ENCODE results near the gene ACO2. TPM values are rescaled to one million over a fixed set of nuclear protein-coding genes. Genes with fewer than 3 reads are reported as not detected.

ACO2 gene
- total and polyA plus RNA-seq, 2 of the 13 experiments (the other 11 are each of a cell fraction or from before 2014, with no cell fraction given), result 19.2 to 45.6 TPM

DNA sequence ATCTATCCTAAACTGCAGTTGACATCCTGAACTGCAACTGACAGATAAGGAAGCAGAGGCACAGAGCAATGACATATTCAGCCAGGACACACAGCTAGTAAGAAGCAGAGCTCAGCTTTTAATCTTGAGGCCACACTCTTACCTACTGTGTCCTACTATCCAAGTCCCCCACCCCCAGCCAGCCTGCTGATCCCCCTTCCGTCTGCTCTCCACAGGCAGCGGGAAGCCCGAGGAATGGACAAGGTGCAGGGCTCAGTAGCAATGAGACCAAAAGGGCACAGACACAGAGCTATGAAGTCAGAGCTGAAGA is 71.0 kb downstream of the ACO2 start:
- H3K79me2 ChIP-seq (ENCODE audit: insufficient read depth, low read length), result peaks cover 42% of the 10 kb centered on the region
- ATAC-seq, result no peak
- H3K27me3 ChIP-seq (ENCODE audit: control insufficient read depth in 1 of 2, insufficient read depth in 2 of 2, low read length in 2 of 2), result no peaks in the 10 kb centered on the region
- POLR2A ChIA-PET, result interaction anchor here (0.8 to 1.1 kb wide), 3 partner anchors 10 to 50 kb away, joined by 3 read pairs; partner anchors contain the start of gene PMM1
- H3K4me3 ChIP-seq (replicated peaks in 1 of 3; ENCODE audit: insufficient read depth in 1 of 3, low read depth in 2 of 3, low read length in 3 of 3), result no peak overlapping the region
- no peak for DNase-seq (ENCODE audit: low spot score)
- H3K9ac ChIP-seq (ENCODE audit: insufficient read depth, low read depth, low read length), result no peak overlapping the region
- peak overlapping the region; percentile 16; the same call in 1 of the 2 replicates for H3K4me2 ChIP-seq (ENCODE audit: low read depth, low read length)
- intact Hi-C loops (cut with micrococcal nuclease; ENCODE audit: unreplicated experiment), result no loop called here
- H3K4me1 ChIP-seq (ENCODE audit: insufficient read depth, low read length), result peaks cover 49% of the 10 kb centered on the region
- H4K20me1 ChIP-seq (ENCODE audit: insufficient read depth, low read length), result no peaks in the 10 kb centered on the region; the same call in 1 of the 2 replicates
- no TSS peak for BruUV-seq (replicated peaks)
- in situ Hi-C loops (cut with HindIII; ENCODE audit: extremely low pct_ligation_motif_present, low pct_unique_long_range_greater_than_20kb), result no loop called here
- H3K36me3 ChIP-seq (replicated peaks in 1 of 2; ENCODE audit: control insufficient read depth in 1 of 2, insufficient read depth in 2 of 2, low read length in 2 of 2), result peaks cover 5 to 25% of the 10 kb centered on the region in 2 experiments; a peak in 2 of 5 replicates
- H3K9me3 ChIP-seq (ENCODE audit: low read length), result no peaks in the 10 kb centered on the region
- no peak for TF ChIP-seq MIXL1 (CRISPR knock-in tag; IDR thresholded peaks at IDR 0.05)
- TF ChIP-seq POLR2A (IDR thresholded peaks at IDR 0.05; ENCODE audit: insufficient read depth in 1 of 2, low read depth in 2 of 2, low read length in 2 of 2), result no peak
- TF ChIP-seq SIX1 (CRISPR knock-in tag; IDR thresholded peaks at IDR 0.05; ENCODE audit: borderline replicate concordance), result no peak
- no peak for TF ChIP-seq KDM4B (CRISPR knock-in tag; IDR thresholded peaks at IDR 0.05)
- H2AFZ ChIP-seq (ENCODE audit: low read length), result no peak overlapping the region
- CTCF ChIA-PET (ENCODE audit: low intra/inter-chr PET ratio, low total read pairs), result no interaction called here
- no peak for FAIRE-seq
- WGBS (ENCODE audit: low lambda C conversion rate), result 75% methylated on average over 3 of the region's 3 CpGs
- H3K27ac ChIP-seq (ENCODE audit: extremely low read length, insufficient read depth, low read length), result peak overlapping the region; percentile 34

DNA sequence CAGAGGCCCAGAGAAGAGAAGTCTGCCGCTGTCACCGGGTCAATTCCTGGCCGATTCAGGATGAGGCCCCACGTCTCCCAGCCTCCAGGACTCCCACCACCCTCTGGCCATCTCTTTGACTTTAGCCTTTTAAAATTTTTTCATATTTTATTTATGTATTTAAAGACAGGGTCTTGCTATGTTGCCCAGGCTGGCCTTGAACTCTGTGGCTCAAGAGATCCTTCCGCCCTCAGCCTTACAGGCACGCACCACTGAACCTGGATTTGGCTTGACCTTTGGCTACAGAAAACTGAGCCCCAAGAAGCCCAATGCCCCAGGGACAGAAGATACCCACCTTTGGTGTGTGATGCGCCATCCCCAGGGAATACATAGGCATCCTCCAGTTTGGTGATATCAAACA is 71.4 kb downstream of the ACO2 start:
- ChIA-PET POLR2A (interaction anchor here (0.8 to 1.1 kb wide), 2 partner anchors 17 to 49 kb away, joined by 3 read pairs; partner anchors contain the start of gene PMM1), CTCF (ENCODE audit: low intra/inter-chr PET ratio, low total read pairs) (no interaction called here)
- FAIRE-seq (no peak), DNase-seq (ENCODE audit: low spot score) (no peak), ATAC-seq (no peak)
- no peaks in the 10 kb centered on the region for H3K27me3 ChIP-seq (ENCODE audit: control insufficient read depth in 1 of 2, insufficient read depth in 2 of 2, low read length in 2 of 2)
- no peak overlapping the region for H2AFZ ChIP-seq (ENCODE audit: low read length)
- no peak overlapping the region for H3K9ac ChIP-seq (ENCODE audit: insufficient read depth, low read depth, low read length)
- in situ Hi-C loops (cut with HindIII; ENCODE audit: extremely low pct_ligation_motif_present, low pct_unique_long_range_greater_than_20kb) (no loop called here), intact Hi-C loops (cut with micrococcal nuclease; ENCODE audit: unreplicated experiment) (no loop called here)
- H3K4me2 ChIP-seq (ENCODE audit: low read depth, low read length), result peak overlapping the region; percentile 78; the same call in 1 of the 2 replicates
- H3K79me2 ChIP-seq (ENCODE audit: insufficient read depth, low read length), result peaks cover 42% of the 10 kb centered on the region
- H4K20me1 ChIP-seq (ENCODE audit: insufficient read depth, low read length), result no peaks in the 10 kb centered on the region; the same call in 1 of the 2 replicates
- H3K27ac ChIP-seq (ENCODE audit: extremely low read length, insufficient read depth, low read length), result no peak overlapping the region
- H3K9me3 ChIP-seq (ENCODE audit: low read length), result no peaks in the 10 kb centered on the region
- 94% methylated on average over 7 of the region's 7 CpGs for WGBS (ENCODE audit: low lambda C conversion rate)
- no peak overlapping the region for H3K4me3 ChIP-seq (replicated peaks in 1 of 3; ENCODE audit: insufficient read depth in 1 of 3, low read depth in 2 of 3, low read length in 3 of 3)
- BruUV-seq (replicated peaks), result no TSS peak
- peaks cover 5 to 25% of the 10 kb centered on the region in 2 experiments; a peak in 2 of 5 replicates for H3K36me3 ChIP-seq (replicated peaks in 1 of 2; ENCODE audit: control insufficient read depth in 1 of 2, insufficient read depth in 2 of 2, low read length in 2 of 2)
- TF ChIP-seq ZNF121 (CRISPR knock-in tag; IDR thresholded peaks at IDR 0.05) (peak; percentile 73), NONO (IDR thresholded peaks at IDR 0.05) (no peak), NONO (CRISPR knock-in tag; conservative IDR thresholded peaks at IDR 0.05) (no peak)
- H3K4me1 ChIP-seq (ENCODE audit: insufficient read depth, low read length), result peaks cover 53% of the 10 kb centered on the region

All from HepG2 (cell line).